Measurements from ENCODE around the gene PRR22.
"Not testable (repeated sequence)": the region's sequence is repeated elsewhere in the genome, so short reads cannot be mapped to it uniquely, and the experiment has no call there.

The PRR22 gene

GRCh38 chr19:5790559-5791520, 6.3 kb upstream of the PRR22 start, which contains the start of gene DUS3L:
TSS of gene DUS3L (minus strand) at chr19:5791163. CDS start at chr19:5791141, 22 bp downstream.
- peak; percentile 96 for DNase-seq (ENCODE audit: low read depth, low spot score)

GRCh38 chr19:5789886-5790558, 5.5 kb upstream of the PRR22 start:
- DNase-seq (ENCODE audit: low read depth, low spot score), result no peak

GRCh38 chr19:5789351-5789761, 4.8 kb upstream of the PRR22 start:
- DNase-seq (ENCODE audit: low read depth, low spot score), result no peak

GRCh38 chr19:5788422-5788821, 3.9 kb upstream of the PRR22 start:
- DNase-seq (ENCODE audit: low read depth, low spot score), result no peak

GRCh38 chr19:5787409-5788182, 3.0 kb upstream of the PRR22 start:
- no peak for DNase-seq (ENCODE audit: low read depth, low spot score)

GRCh38 chr19:5786593-5787408, 2.3 kb upstream of the PRR22 start:
- DNase-seq (ENCODE audit: low read depth, low spot score), result no peak

GRCh38 chr19:5785423-5785822, 877 bp upstream of the PRR22 start:
- no peak for DNase-seq (ENCODE audit: low read depth, low spot score)

- DNase-seq (ENCODE audit: low read depth, low spot score), result no peak
Observed at GRCh38 chr19:5782945-5783919, 1.3 kb downstream of the PRR22 start.

GRCh38 chr19:5782322-5782721, 2.2 kb downstream of the PRR22 start:
- DNase-seq (ENCODE audit: low read depth, low spot score), result no peak

- DNase-seq (ENCODE audit: low read depth, low spot score), result not testable (repeated sequence)
Observed at GRCh38 chr19:5780916-5781315, 3.6 kb downstream of the PRR22 start.

GRCh38 chr19:5778402-5778801, 6.1 kb downstream of the PRR22 start:
- DNase-seq (ENCODE audit: low read depth, low spot score), result no peak

- no peak for DNase-seq (ENCODE audit: low read depth, low spot score)
Observed at GRCh38 chr19:5775668-5776309, 8.8 kb downstream of the PRR22 start.

GRCh38 chr19:5774921-5775320, 9.6 kb downstream of the PRR22 start:
- no peak for DNase-seq (ENCODE audit: low read depth, low spot score)

- no peak for DNase-seq (ENCODE audit: low read depth, low spot score)
Observed at GRCh38 chr19:5773276-5773675, 11.3 kb downstream of the PRR22 start.

- no peak for DNase-seq (ENCODE audit: low read depth, low spot score)
Observed at GRCh38 chr19:5772416-5772815, 12.1 kb downstream of the PRR22 start.

GRCh38 chr19:5767949-5768348, 16.6 kb downstream of the PRR22 start:
- DNase-seq (ENCODE audit: low read depth, low spot score), result no peak

- DNase-seq (ENCODE audit: low read depth, low spot score), result no peak
Observed at GRCh38 chr19:5765220-5765619, 19.3 kb downstream of the PRR22 start.

- no peak for DNase-seq (ENCODE audit: low read depth, low spot score)
Observed at GRCh38 chr19:5762608-5763217, 21.8 kb downstream of the PRR22 start.

GRCh38 chr19:5753743-5754142, 30.8 kb downstream of the PRR22 start:
- no peak for DNase-seq (ENCODE audit: low read depth, low spot score)

Data from brain pericyte (primary cell).